ENCODE measurements around the gene DUOXA2.

The DUOXA2 gene

DNA sequence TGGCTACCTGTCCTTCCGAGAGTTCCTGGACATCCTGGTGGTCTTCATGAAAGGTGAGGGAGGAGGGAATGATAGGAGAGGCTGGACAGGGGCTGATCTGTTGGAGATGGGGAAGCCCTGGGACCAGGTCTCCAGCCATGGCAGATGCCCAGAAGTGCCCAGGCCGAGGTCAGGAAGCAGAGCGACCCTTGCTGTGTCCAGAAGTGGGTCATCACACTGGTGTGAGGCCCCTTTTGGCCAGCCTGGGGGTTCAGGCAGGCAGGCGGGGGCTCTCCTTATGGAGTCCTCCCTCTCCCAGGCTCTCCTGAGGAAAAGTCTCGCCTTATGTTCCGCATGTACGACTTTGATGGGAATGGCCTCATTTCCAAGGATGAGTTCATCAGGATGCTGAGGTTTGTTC lies 33.5 kb downstream of the DUOXA2 start:
- TF ChIP-seq REST (IDR thresholded peaks at IDR 0.05; ENCODE audit: low read depth) (no peak), USF1 (IDR thresholded peaks at IDR 0.05) (no peak), YY1 (IDR thresholded peaks at IDR 0.05; ENCODE audit: low read depth) (no peak), CEBPB (IDR thresholded peaks at IDR 0.05) (no peak), TEAD4 (IDR thresholded peaks at IDR 0.05) (no peak), NFIC (IDR thresholded peaks at IDR 0.05) (no peak), EP300 (IDR thresholded peaks at IDR 0.05; ENCODE audit: borderline replicate concordance) (no peak), TCF12 (IDR thresholded peaks at IDR 0.05; ENCODE audit: low read depth) (no peak), EGR1 (IDR thresholded peaks at IDR 0.05) (no peak), ZBTB7A (IDR thresholded peaks at IDR 0.05; ENCODE audit: low read depth) (no peak), RAD21 (IDR thresholded peaks at IDR 0.05; ENCODE audit: low read depth) (no peak), TAF1 (IDR thresholded peaks at IDR 0.05; ENCODE audit: low read depth) (no peak), FOXM1 (IDR thresholded peaks at IDR 0.05; ENCODE audit: borderline replicate concordance, low read depth) (no peak), CREB1 (IDR thresholded peaks at IDR 0.05; ENCODE audit: low read depth) (no peak)
- TF ChIP-seq, protein P1, sequence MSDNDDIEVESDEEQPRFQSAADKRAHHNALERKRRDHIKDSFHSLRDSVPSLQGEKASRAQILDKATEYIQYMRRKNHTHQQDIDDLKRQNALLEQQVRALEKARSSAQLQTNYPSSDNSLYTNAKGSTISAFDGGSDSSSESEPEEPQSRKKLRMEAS (IDR thresholded peaks at IDR 0.05): no peak

DNA sequence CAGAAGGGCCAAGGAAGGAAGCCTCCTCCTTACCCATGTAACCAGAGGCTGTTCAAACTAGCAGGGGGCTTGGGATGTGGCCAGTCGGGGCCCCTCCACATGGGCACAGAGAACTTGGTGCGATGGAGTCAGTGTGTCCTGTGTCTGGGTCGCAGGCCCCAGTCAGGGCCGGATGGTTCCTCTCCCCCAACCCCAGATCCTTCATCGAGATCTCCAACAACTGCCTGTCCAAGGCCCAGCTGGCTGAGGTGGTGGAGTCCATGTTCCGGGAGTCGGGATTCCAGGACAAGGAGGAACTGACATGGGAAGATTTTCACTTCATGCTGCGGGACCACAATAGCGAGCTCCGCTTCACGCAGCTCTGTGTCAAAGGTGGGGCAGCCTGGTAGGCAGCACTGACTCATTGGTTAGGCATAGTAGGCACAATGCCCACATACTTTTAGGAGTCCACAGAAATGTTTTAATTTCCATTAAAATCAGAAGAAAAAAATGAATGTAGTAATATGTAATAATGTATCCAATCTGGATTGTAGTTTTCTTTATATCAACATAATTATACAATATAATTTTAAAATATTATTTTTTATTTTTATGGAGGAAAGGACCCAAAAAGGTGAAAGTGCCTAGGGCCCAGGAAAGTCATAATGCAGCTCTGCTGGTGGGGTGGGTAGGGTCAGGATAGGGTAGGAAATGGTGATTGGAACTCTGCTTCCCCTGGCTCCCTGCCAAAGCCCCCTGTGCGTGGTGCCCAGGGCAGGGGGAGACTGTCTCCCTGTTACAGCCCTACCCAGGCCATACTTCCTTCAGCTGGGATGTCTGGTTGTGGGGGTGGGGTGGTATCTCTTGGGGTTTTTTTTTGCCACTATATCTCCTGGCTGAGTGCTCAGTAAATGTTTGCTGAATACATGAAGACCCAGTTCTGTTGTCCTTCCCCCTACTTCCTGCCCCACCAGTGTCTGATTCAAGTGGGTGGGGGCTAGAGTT lies 34.2 kb downstream of the DUOXA2 start:
- TF ChIP-seq FOXM1 (IDR thresholded peaks at IDR 0.05; ENCODE audit: borderline replicate concordance, low read depth): no peak
- no peak for TF ChIP-seq TAF1 (IDR thresholded peaks at IDR 0.05; ENCODE audit: low read depth)
- no peak for TF ChIP-seq NFIC (IDR thresholded peaks at IDR 0.05)
- no peak for TF ChIP-seq TEAD4 (IDR thresholded peaks at IDR 0.05)

GRCh38 chr15:45149060-45149459 lies 34.9 kb downstream of the DUOXA2 start:
- TF ChIP-seq TCF12 (IDR thresholded peaks at IDR 0.05; ENCODE audit: low read depth): no peak
- no peak for TF ChIP-seq TEAD4 (IDR thresholded peaks at IDR 0.05)
- no peak for TF ChIP-seq CREB1 (IDR thresholded peaks at IDR 0.05; ENCODE audit: low read depth)

GRCh38 chr15:45150481-45150880 lies 36.4 kb downstream of the DUOXA2 start:
- no peak for TF ChIP-seq TEAD4 (IDR thresholded peaks at IDR 0.05)
- TF ChIP-seq REST (IDR thresholded peaks at IDR 0.05; ENCODE audit: low read depth): no peak
- no peak for TF ChIP-seq YY1 (IDR thresholded peaks at IDR 0.05; ENCODE audit: low read depth)
- no peak for TF ChIP-seq CEBPB (IDR thresholded peaks at IDR 0.05)
- TF ChIP-seq EP300 (IDR thresholded peaks at IDR 0.05; ENCODE audit: borderline replicate concordance): no peak
- TF ChIP-seq ZBTB7A (IDR thresholded peaks at IDR 0.05; ENCODE audit: low read depth): no peak
- no peak for TF ChIP-seq EGR1 (IDR thresholded peaks at IDR 0.05)
- TF ChIP-seq NFIC (IDR thresholded peaks at IDR 0.05): no peak
- TF ChIP-seq TCF12 (IDR thresholded peaks at IDR 0.05; ENCODE audit: low read depth): no peak

- TF ChIP-seq REST (IDR thresholded peaks at IDR 0.05; ENCODE audit: low read depth) (no peak), FOXM1 (IDR thresholded peaks at IDR 0.05; ENCODE audit: borderline replicate concordance, low read depth) (no peak)
- TF ChIP-seq, protein P1 (IDR thresholded peaks at IDR 0.05): no peak
These were observed 36.9 kb downstream of the DUOXA2 start for GRCh38 chr15:45150997-45151396.
